CD4-positive, alpha-beta T cell treated with Interleukin-17A for 4 hours (primary cell): ENCODE data around the gene TBX22.
"Not testable (repeated sequence)": the region's sequence is repeated elsewhere in the genome, so short reads cannot be mapped to it uniquely, and the experiment has no call there.

Experiments
- DNase-seq: peaks from one replicate; pipeline ENCODE4 v3.0.0-alpha.2; 2020; ENCODE audit warnings: mixed read lengths

The TBX22 gene, protein sequence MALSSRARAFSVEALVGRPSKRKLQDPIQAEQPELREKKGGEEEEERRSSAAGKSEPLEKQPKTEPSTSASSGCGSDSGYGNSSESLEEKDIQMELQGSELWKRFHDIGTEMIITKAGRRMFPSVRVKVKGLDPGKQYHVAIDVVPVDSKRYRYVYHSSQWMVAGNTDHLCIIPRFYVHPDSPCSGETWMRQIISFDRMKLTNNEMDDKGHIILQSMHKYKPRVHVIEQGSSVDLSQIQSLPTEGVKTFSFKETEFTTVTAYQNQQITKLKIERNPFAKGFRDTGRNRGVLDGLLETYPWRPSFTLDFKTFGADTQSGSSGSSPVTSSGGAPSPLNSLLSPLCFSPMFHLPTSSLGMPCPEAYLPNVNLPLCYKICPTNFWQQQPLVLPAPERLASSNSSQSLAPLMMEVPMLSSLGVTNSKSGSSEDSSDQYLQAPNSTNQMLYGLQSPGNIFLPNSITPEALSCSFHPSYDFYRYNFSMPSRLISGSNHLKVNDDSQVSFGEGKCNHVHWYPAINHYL

DNA sequence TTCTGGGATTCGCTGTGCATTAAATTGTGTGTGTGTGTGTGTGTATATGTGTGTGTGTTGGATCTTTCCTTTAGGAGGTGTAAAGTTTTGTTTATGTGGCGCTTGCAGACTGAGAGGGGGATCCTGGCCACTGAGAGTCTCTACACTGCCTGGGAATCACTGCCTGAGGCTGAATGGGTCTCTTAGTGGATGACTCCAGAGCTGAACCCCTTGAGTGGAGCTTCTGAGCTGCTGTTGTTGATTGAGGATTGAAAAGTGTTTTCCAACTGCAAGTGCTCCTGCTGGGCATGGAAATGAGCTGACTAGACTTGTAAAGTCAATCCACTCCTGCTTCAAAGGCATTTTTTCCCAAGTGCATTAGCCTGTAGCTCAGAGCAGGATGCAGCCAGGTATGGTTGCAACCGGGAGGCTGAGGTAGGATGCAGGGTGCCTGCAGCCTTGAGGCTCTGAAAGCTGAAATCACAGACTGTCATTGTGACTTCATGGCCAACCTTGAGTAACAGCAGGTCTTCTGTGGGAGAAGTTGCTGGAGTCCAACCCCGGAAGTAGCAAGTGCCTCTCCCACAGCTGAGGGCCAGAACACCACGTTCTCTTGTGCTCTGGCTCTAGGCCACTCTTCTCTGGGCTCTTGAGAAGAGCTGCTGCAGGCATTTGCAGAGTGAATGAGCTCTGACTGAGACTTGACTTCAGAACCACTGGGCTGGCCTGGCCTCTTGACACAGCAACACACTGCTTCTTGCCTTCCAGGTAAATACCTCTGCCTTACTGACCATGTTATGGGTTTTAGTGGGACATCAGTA lies at the start of gene TBX22:
Gene TBX22, plus strand, starts transcription at position 613 of the 800 bp plus-strand sequence. CDS start 7,517 bp downstream, outside the sequence.
- DNase-seq = no peak

- no peak for DNase-seq
Observed at GRCh38 chrX:79975605-79976004, 38.9 kb upstream of the TBX22 start.

GRCh38 chrX:80004458-80004857 lies 10.1 kb upstream of the TBX22 start:
- DNase-seq = no peak

DNA sequence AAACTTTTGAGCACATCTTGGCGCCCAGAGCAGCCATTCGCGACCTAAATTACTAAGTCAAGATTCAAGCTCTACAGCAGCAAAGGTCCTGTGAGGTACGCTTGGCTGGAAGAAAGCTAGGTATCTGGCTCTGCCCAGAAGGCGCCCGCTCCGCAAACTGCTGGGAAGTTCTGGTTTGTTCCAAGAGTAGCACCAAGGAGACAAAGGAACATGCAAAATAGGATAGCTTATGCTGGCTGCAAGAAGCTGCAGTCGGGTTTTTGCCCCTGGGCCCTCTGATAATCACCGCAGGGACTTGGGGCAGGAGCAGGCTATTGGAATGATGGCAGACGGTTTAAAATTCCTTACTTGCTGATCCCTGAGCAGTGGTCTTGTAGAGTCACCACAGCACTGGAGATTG lies 3.0 kb upstream of the TBX22 start:
- no peak for DNase-seq

- no peak for DNase-seq
Observed at GRCh38 chrX:80016182-80016581, 1.6 kb downstream of the TBX22 start.

- DNase-seq = no peak
Observed at GRCh38 chrX:80021621-80022020, 7.1 kb downstream of the TBX22 start.

DNA sequence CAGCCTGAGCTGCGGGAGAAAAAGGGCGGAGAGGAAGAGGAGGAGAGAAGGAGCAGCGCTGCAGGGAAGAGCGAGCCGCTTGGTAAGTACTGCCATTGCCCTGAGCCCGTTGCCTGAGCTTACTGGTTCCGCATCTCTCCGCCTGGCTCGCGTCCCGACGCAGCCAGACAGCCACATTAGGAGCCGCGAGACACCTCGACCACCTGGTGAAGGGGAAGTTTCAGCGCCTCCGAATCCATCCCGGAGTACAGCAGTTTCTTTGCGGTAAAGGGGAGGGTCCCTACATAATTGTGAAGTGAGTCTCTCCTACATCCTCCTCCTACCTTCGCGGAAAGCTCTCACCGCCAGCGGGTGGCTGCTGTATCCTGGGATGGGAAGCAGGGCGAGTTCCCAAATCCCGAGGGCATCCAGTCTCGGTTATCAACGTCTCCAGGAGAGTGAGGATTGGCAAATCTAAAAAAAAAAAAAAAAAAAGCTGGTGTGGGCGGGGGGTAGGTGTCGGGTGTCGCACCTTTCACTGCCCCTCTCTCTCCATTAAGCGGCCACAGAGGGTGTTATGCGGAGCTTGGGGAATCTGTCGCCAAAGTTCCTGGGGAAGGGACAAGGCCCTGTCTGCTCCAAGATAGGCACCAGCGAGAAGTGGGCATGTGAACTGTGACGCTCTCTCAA lies 7.9 kb downstream of the TBX22 start:
- no peak for DNase-seq

DNA sequence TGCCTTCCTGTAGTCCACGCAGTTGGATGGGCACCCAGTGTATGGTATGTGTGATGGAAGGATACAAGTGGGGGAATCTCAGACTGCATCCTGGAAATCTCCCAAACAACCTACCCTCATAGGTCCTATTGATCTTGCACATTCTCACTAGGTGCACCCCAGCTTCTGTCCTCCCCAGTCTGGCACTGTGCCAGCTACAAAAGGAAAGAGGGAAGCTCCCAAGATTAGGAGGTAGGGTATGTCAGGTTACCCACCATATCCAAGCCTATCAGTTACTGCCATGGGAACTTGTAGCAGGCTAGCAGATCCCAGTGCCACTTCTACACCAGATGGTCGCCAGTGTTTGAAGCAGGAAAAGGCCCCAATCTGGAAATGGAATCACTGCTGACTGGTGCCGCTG lies 11.6 kb downstream of the TBX22 start:
- no peak for DNase-seq

- DNase-seq = not testable (repeated sequence)
Observed at GRCh38 chrX:80066156-80066555, 51.6 kb downstream of the TBX22 start.

GRCh38 chrX:80075625-80076024 lies 61.1 kb downstream of the TBX22 start:
- not testable (repeated sequence) for DNase-seq
